Keratinocyte (primary cell): ENCODE measurements around the gene EDC4. TPM values are rescaled to one million over a fixed set of nuclear protein-coding genes. Genes with fewer than 3 reads are reported as not detected.

ENCODE experiments used
- DNase-seq: peaks from one replicate; pipeline ENCODE4 v3.0.0-alpha.2; 2011; ENCODE audit warnings: low read depth, missing footprints, low spot score
- FAIRE-seq: peaks from 2 replicates; lab custom pipeline; 2011; peaks lifted over from hg19 to GRCh38; lab: Jason Lieb, UNC
- H2AFZ ChIP-seq: 2 replicates; pipeline ENCODE4 v1.6.0; 2012; ENCODE audit warnings: low read length, control low read depth, inconsistent platforms; ENCODE audit not compliant: control insufficient read depth
- H3K27ac ChIP-seq: 2 replicates; pipeline ENCODE4 v1.5.1; 2011; ENCODE audit warnings: low read length; ENCODE audit not compliant: control insufficient read depth, insufficient read depth
- H3K27me3 ChIP-seq: 3 replicates; pipeline ENCODE4 v1.6.0; 2011; ENCODE audit warnings: low read length; ENCODE audit not compliant: control insufficient read depth, insufficient read depth; ENCODE audit errors: extremely low read depth
- H3K36me3 ChIP-seq, 2 experiments: 2 replicates in 1 of 2; 3 replicates in 1 of 2; pipeline ENCODE4 v1.5.1; 2011; ENCODE audit warnings: low read length in 2 of 2, mild to moderate bottlenecking in 1 of 2; ENCODE audit not compliant: control insufficient read depth in 2 of 2, insufficient read depth in 2 of 2; ENCODE audit errors: extremely low read depth in 1 of 2
- H3K4me1 ChIP-seq: 3 replicates; pipeline ENCODE4 v1.5.1; 2011; ENCODE audit warnings: low read length; ENCODE audit not compliant: control insufficient read depth, insufficient read depth; ENCODE audit errors: extremely low read depth
- H3K4me2 ChIP-seq: 3 replicates; pipeline ENCODE4 v1.6.0; 2011; ENCODE audit warnings: low read depth, low read length; ENCODE audit not compliant: control insufficient read depth, insufficient read depth; ENCODE audit errors: extremely low read depth
- H3K4me3 ChIP-seq, 3 experiments: fragments of 200-600 bp in 1 of 3; sonication (generic) in 1 of 3; 2 replicates in 2 of 3; 3 replicates in 1 of 3; pipeline ENCODE4 v1.5.1; 2011 to 2016; ENCODE audit warnings: low read length in 3 of 3, mild to moderate bottlenecking in 3 of 3, control low read depth in 2 of 3, inconsistent platforms in 1 of 3, low read depth in 1 of 3, mixed read lengths in 1 of 3, mixed run types in 1 of 3, moderate library complexity in 1 of 3; ENCODE audit not compliant: control insufficient read depth in 2 of 3, insufficient read depth in 2 of 3; ENCODE audit errors: extremely low read depth in 1 of 3
- H3K79me2 ChIP-seq: 2 replicates; pipeline ENCODE4 v1.6.0; 2012; ENCODE audit warnings: low read length; ENCODE audit not compliant: control insufficient read depth, insufficient read depth
- H3K9ac ChIP-seq: 3 replicates; pipeline ENCODE4 v1.6.0; 2011; ENCODE audit warnings: low read length; ENCODE audit not compliant: control insufficient read depth, insufficient read depth; ENCODE audit errors: extremely low read depth
- H3K9me1 ChIP-seq: 3 replicates; pipeline ENCODE4 v1.6.0; 2011; ENCODE audit warnings: low read length; ENCODE audit not compliant: control insufficient read depth, insufficient read depth; ENCODE audit errors: extremely low read depth
- H3K9me3 ChIP-seq: 2 replicates; pipeline ENCODE4 v1.5.1; 2012; ENCODE audit warnings: low read depth, low read length; ENCODE audit not compliant: control insufficient read depth
- H4K20me1 ChIP-seq: 3 replicates; pipeline ENCODE4 v1.6.0; 2011; ENCODE audit warnings: low read length; ENCODE audit not compliant: control insufficient read depth, insufficient read depth; ENCODE audit errors: extremely low read depth
- EZH2 ChIP-seq: IDR thresholded peaks from one replicate; pipeline ENCODE4 v1.6.1; 2012; ENCODE audit warnings: inconsistent platforms, mild to moderate bottlenecking, low read length, moderate library complexity
- dilution Hi-C: fragments of 300-500 bp; cut with MboI; formaldehyde crosslinking; loops from one replicate; pipeline ENCODE4 v1.7.0; 2020; ENCODE audit warnings: low sequenced_read_pairs; ENCODE audit not compliant: extremely low pct_ligation_motif_present
- polyA plus RNA-seq, 5 experiments: library from polyadenylated mRNA; depleted of rRNA in 3 of 5; stranded (reverse) in 3 of 5; stranded (forward) in 1 of 5; unstranded in 1 of 5; fragments of >200 nt; gene quantifications; 1 replicate in 1 of 5; 2 replicates in 3 of 5; 3 replicates in 1 of 5; pipeline versions ENCODE4 v1.2.1 to v1.2.3, GENCODE V29; 2011 to 2012; ENCODE audit warnings: missing spikeins in 2 of 5, low read depth in 1 of 5, low replicate concordance in 1 of 5
- TF ChIP-seq, protein P1 (sequence below), 3 experiments: IDR thresholded peaks in 1 of 3; conservative IDR thresholded peaks in 1 of 3; optimal IDR thresholded peaks in 1 of 3; 2 replicates in 2 of 3; 3 replicates in 1 of 3; pipeline versions ENCODE3 to v1.5.1; 2011; ENCODE audit warnings: low read length in 3 of 3, mild to moderate bottlenecking in 3 of 3, moderate library complexity in 2 of 3, control low read depth in 1 of 3, inconsistent platforms in 1 of 3; ENCODE audit not compliant: insufficient read depth in 2 of 3; ENCODE audit errors: extremely low read depth in 1 of 3

The EDC4 gene
- polyA plus RNA-seq, 1 donor (not counting 4 experiments of a cell fraction or from before 2014, with no cell fraction given): 16.7 TPM

DNA sequence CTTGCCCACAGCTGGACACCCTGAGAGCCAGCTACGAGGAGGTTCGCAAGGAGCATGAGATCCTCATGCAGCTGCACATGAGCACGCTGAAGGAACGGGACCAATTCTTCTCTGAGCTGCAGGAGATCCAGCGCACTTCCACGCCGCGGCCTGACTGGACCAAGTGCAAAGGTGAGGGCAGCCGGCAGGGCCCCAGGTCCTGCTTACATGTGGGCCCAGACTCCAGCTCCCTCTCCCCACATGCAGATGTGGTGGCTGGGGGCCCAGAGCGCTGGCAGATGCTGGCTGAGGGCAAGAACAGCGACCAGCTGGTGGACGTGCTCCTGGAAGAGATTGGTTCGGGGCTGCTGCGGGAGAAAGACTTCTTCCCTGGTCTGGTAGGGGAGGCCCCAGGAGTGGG lies 46.9 kb upstream of the EDC4 start:
- no peak for FAIRE-seq
- Histone ChIP-seq H3K4me2 (no peak overlapping the region), H2AFZ (no peak overlapping the region), H3K4me3 (no peak overlapping the region), H3K9me3 (no peaks in the 10 kb centered on the region), H3K4me1 (no peaks in the 10 kb centered on the region), H3K9me1 (no peaks in the 10 kb centered on the region), H4K20me1 (no peaks in the 10 kb centered on the region), H3K36me3 (peaks cover 23 to 24% of the 10 kb centered on the region in 2 experiments), H3K27me3 (no peaks in the 10 kb centered on the region), H3K9ac (no peak overlapping the region), H3K79me2 (no peaks in the 10 kb centered on the region), H3K27ac (no peak overlapping the region)
- no peak for DNase-seq
- dilution Hi-C loops: no loop called here
- TF ChIP-seq, protein P1, sequence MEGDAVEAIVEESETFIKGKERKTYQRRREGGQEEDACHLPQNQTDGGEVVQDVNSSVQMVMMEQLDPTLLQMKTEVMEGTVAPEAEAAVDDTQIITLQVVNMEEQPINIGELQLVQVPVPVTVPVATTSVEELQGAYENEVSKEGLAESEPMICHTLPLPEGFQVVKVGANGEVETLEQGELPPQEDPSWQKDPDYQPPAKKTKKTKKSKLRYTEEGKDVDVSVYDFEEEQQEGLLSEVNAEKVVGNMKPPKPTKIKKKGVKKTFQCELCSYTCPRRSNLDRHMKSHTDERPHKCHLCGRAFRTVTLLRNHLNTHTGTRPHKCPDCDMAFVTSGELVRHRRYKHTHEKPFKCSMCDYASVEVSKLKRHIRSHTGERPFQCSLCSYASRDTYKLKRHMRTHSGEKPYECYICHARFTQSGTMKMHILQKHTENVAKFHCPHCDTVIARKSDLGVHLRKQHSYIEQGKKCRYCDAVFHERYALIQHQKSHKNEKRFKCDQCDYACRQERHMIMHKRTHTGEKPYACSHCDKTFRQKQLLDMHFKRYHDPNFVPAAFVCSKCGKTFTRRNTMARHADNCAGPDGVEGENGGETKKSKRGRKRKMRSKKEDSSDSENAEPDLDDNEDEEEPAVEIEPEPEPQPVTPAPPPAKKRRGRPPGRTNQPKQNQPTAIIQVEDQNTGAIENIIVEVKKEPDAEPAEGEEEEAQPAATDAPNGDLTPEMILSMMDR (optimal IDR thresholded peaks at IDR 0.05 in 1 of 3, IDR thresholded peaks at IDR 0.05 in 1 of 3, conservative IDR thresholded peaks at IDR 0.05 in 1 of 3; ENCODE audit: extremely low read depth in 1 of 3, insufficient read depth in 2 of 3, low read length in 3 of 3): no peak
- TF ChIP-seq EZH2: no peak

DNA sequence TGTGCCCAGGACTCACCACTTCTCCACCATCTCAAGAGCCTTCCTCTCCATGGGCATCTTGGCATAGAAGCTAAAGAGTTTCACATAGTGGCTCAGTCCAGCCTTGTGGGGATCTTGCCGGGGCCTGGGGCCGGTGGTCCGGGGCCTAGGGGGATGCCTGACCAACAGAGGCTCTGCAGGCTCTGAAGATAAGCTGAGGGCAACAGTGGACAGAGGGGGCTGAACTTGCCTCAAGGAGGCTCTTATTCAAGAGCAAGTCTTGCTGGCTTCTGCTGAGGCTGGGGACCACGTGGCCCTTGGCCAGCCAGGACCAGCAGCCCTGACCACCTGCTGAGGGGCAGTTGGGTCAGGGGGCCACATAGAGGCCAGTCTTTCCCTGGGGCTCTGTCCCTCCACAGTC lies 44.2 kb upstream of the EDC4 start:
- H2AFZ ChIP-seq: no peak overlapping the region
- no peak for FAIRE-seq
- H3K36me3 ChIP-seq: peaks cover 37 to 38% of the 10 kb centered on the region in 2 experiments
- H3K27ac ChIP-seq: no peak overlapping the region
- H4K20me1 ChIP-seq: no peaks in the 10 kb centered on the region
- H3K9me3 ChIP-seq: no peaks in the 10 kb centered on the region
- no peak overlapping the region for H3K4me3 ChIP-seq
- TF ChIP-seq EZH2: no peak
- TF ChIP-seq, protein P1 (optimal IDR thresholded peaks at IDR 0.05 in 1 of 3, IDR thresholded peaks at IDR 0.05 in 1 of 3, conservative IDR thresholded peaks at IDR 0.05 in 1 of 3; ENCODE audit: extremely low read depth in 1 of 3, insufficient read depth in 2 of 3, low read length in 3 of 3): no peak
- H3K27me3 ChIP-seq: no peaks in the 10 kb centered on the region
- H3K9me1 ChIP-seq: no peaks in the 10 kb centered on the region
- dilution Hi-C loops: no loop called here
- no peak for DNase-seq
- peaks cover 8% of the 10 kb centered on the region for H3K79me2 ChIP-seq
- no peak overlapping the region for H3K9ac ChIP-seq
- no peak overlapping the region for H3K4me2 ChIP-seq
- peaks cover 9% of the 10 kb centered on the region for H3K4me1 ChIP-seq
